HepG2 (cell line): ENCODE measurements around the gene BCORL1. TPM values are rescaled to one million over a fixed set of nuclear protein-coding genes. Genes with fewer than 3 reads are reported as not detected.

Source experiments
- ATM ChIP-seq: fragments of 450-650 bp; IDR thresholded peaks from 2 replicates; pipeline ENCODE4 v1.7.1; 2017; ENCODE audit warnings: mild to moderate bottlenecking, borderline replicate concordance
- FOXA3 ChIP-seq: IDR thresholded peaks from 2 replicates; pipeline ENCODE4 v1.6.1; 2016; ENCODE audit warnings: missing genetic modification reagents, missing compliant biosample characterization
- GATAD2A ChIP-seq: IDR thresholded peaks from 2 replicates; pipeline ENCODE4 v1.6.1; 2016
- HOXA3 ChIP-seq: sonication (generic); formaldehyde crosslinking; IDR thresholded peaks from 2 replicates; pipeline ENCODE4 v1.5.0; 2020; ENCODE audit warnings: missing genetic modification reagents
- IRF2 ChIP-seq: IDR thresholded peaks from 2 replicates; pipeline ENCODE4 v1.6.1; 2018; ENCODE audit warnings: missing genetic modification reagents, missing compliant biosample characterization
- NR2F2 ChIP-seq: IDR thresholded peaks from 2 replicates; pipeline ENCODE4 v1.6.1; 2012; ENCODE audit warnings: low read depth, inconsistent platforms, borderline replicate concordance
- NRL ChIP-seq: sonication (generic); formaldehyde crosslinking; IDR thresholded peaks from 2 replicates; pipeline ENCODE4 v1.5.0; 2020; ENCODE audit warnings: missing genetic modification reagents, mild to moderate bottlenecking, moderate library complexity, borderline replicate concordance
- PITX1 ChIP-seq: sonication (generic); formaldehyde crosslinking; IDR thresholded peaks from 2 replicates; pipeline ENCODE4 v1.5.1; 2020; ENCODE audit warnings: mild to moderate bottlenecking, missing genetic modification reagents
- SSRP1 ChIP-seq: IDR thresholded peaks from 2 replicates; pipeline ENCODE4 v1.6.1; 2016; ENCODE audit warnings: control low read depth
- TBX3 ChIP-seq: fragments of 450-650 bp; IDR thresholded peaks from 2 replicates; pipeline ENCODE4 v1.6.1; 2017; ENCODE audit warnings: antibody characterized with exemption, mild to moderate bottlenecking, inconsistent platforms, borderline replicate concordance
- ZNF124 ChIP-seq: sonication (generic); formaldehyde crosslinking; IDR thresholded peaks from 2 replicates; pipeline ENCODE4 v1.4.0; 2020; ENCODE audit warnings: missing genetic modification reagents
- ZNF251 ChIP-seq: sonication (generic); formaldehyde crosslinking; IDR thresholded peaks from 2 replicates; pipeline ENCODE4 v1.9.0; 2021; ENCODE audit warnings: mild to moderate bottlenecking, missing genetic modification reagents
- ZNF331 ChIP-seq: sonication (generic); formaldehyde crosslinking; IDR thresholded peaks from 2 replicates; pipeline ENCODE4 v1.4.0; 2020; ENCODE audit warnings: missing genetic modification reagents
- ZNF460 ChIP-seq: sonication (generic); formaldehyde crosslinking; IDR thresholded peaks from 2 replicates; pipeline ENCODE4 v1.5.1; 2020; ENCODE audit warnings: missing genetic modification reagents, mild to moderate bottlenecking, borderline replicate concordance
- ZNF788 ChIP-seq: sonication (generic); formaldehyde crosslinking; IDR thresholded peaks from 2 replicates; pipeline ENCODE4 v1.5.0; 2020; ENCODE audit warnings: mild to moderate bottlenecking, missing genetic modification reagents, borderline replicate concordance
- ZNF883 ChIP-seq: sonication (generic); formaldehyde crosslinking; IDR thresholded peaks from 2 replicates; pipeline ENCODE4 v1.5.1; 2020; ENCODE audit warnings: mild to moderate bottlenecking, missing genetic modification reagents; ENCODE audit errors: not compliant biosample characterization
- ZSCAN25 ChIP-seq: sonication (generic); formaldehyde crosslinking; IDR thresholded peaks from 2 replicates; pipeline ENCODE4 v1.8.0; 2022; ENCODE audit warnings: mild to moderate bottlenecking, missing genetic modification reagents
- polyA plus RNA-seq, 8 experiments: library from polyadenylated mRNA; depleted of rRNA in 3 of 8; stranded (reverse) in 7 of 8; unstranded in 1 of 8; fragments of >200 nt; fragmentation: Illumina TruSeq in 4 of 8; extraction: Trizol in 4 of 8; gene quantifications; 2 replicates each; pipeline versions ENCODE4 v1.2.1 to v1.2.3, GENCODE V29; 2011 to 2016; ENCODE audit warnings: low read depth in 4 of 8, missing spikeins in 1 of 8, mixed read lengths in 1 of 8; ENCODE audit not compliant: insufficient read depth in 1 of 8
- total RNA-seq, 5 experiments: library from RNA; depleted of rRNA; stranded (reverse); fragments of >200 nt; fragmentation: Illumina TruSeq; extraction: Trizol; gene quantifications; 2 replicates each; pipeline ENCODE4 v1.2.3, GENCODE V29; 2016; ENCODE audit warnings: low read depth in 1 of 5
- TF ChIP-seq, protein P1 (sequence below): sonication (generic); formaldehyde crosslinking; IDR thresholded peaks from 2 replicates; pipeline ENCODE4 v1.8.0; 2022; ENCODE audit warnings: mild to moderate bottlenecking, missing genetic modification reagents, borderline replicate concordance
- TF ChIP-seq, protein P2 (sequence below): sonication (generic); formaldehyde crosslinking; IDR thresholded peaks from 2 replicates; pipeline ENCODE4 v1.4.0; 2020; ENCODE audit warnings: missing genetic modification reagents
- TF ChIP-seq, protein P3 (sequence below): sonication (generic); formaldehyde crosslinking; IDR thresholded peaks from 2 replicates; pipeline ENCODE4 v1.5.0; 2020; ENCODE audit warnings: mild to moderate bottlenecking, missing genetic modification reagents, borderline replicate concordance

The BCORL1 gene
- total and polyA plus RNA-seq, 2 of the 13 experiments (the other 11 are each of a cell fraction or from before 2014, with no cell fraction given): 0.67 to 1.4 TPM

DNA sequence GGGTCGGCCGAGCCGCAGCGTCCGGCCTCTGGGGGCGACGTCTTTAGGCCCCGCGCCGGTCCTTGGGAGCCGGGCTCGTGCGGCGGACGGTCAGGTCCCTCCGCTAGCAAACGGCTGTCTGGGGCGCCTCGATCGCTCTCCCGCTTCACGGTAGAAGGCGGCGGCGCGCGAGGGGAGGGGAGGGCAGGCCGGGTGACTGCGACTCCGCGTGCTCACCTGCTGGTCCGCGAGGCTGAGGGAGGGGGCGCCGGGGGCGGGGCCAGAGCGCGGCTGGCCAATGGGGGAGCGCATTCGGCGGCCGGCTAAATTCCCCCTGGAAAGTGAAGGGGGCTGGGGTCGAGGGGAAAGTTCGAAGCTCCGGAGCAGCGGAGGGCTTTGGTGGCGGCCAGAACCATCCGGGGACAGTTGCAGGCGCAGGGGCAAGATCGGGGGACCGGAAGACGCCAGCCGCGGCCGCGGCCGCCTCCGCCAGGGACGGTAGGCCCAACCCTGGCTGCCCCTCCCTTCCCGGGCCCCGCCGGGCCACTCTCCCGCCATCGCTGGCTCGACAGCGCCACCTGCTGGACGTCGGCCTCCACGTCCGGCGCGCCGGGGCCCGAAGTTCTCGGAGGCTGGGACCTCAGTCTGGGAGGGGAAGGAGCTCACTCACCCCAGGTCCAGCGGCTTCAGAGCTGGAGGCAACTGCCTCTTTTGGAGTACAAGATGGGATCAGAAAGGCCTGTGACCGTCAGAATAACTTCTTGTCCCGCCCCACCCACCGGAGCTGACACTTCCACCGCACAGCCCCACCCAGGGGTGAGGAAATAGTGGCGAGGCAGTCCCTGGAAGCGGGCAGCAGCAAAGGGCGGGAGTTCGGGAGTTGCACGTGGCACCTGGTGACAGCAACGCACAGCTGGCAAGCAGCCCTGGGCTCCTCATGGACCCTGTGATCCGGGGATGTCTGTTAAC, 78.0 kb downstream of the BCORL1 start (continued):
- no peak for TF ChIP-seq ZNF460 (CRISPR knock-in tag)
- 0 out of 2 replicates have a peak, but pooled peaks have one; percentile 18 for TF ChIP-seq ZSCAN25
- no peak for TF ChIP-seq ZNF883 (CRISPR knock-in tag)
- no peak for TF ChIP-seq NR2F2
- no peak for TF ChIP-seq ATM
- TF ChIP-seq ZNF788 (CRISPR knock-in tag): peak; percentile 46; the same call in 1 of the 2 replicates
- TF ChIP-seq, protein P1, sequence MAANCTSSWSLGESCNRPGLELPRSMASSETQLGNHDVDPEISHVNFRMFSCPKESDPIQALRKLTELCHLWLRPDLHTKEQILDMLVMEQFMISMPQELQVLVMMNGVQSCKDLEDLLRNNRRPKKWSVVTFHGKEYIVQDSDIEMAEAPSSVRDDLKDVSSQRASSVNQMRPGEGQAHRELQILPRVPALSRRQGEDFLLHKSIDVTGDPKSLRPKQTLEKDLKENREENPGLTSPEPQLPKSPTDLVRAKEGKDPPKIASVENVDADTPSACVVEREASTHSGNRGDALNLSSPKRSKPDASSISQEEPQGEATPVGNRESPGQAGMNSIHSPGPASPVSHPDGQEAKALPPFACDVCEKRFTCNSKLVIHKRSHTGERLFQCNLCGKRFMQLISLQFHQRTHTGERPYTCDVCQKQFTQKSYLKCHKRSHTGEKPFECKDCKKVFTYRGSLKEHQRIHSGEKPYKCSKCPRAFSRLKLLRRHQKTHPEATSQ (CRISPR knock-in tag): no peak
- TF ChIP-seq IRF2 (CRISPR knock-in tag): no peak
- peak; percentile 63; the same call in 1 of the 2 replicates for TF ChIP-seq HOXA3 (CRISPR knock-in tag)
- no peak for TF ChIP-seq TBX3
- no peak for TF ChIP-seq NRL (CRISPR knock-in tag)
- no peak for TF ChIP-seq PITX1
- no peak for TF ChIP-seq ZNF251 (CRISPR knock-in tag)
- TF ChIP-seq FOXA3 (CRISPR knock-in tag): no peak
- TF ChIP-seq, protein P2, sequence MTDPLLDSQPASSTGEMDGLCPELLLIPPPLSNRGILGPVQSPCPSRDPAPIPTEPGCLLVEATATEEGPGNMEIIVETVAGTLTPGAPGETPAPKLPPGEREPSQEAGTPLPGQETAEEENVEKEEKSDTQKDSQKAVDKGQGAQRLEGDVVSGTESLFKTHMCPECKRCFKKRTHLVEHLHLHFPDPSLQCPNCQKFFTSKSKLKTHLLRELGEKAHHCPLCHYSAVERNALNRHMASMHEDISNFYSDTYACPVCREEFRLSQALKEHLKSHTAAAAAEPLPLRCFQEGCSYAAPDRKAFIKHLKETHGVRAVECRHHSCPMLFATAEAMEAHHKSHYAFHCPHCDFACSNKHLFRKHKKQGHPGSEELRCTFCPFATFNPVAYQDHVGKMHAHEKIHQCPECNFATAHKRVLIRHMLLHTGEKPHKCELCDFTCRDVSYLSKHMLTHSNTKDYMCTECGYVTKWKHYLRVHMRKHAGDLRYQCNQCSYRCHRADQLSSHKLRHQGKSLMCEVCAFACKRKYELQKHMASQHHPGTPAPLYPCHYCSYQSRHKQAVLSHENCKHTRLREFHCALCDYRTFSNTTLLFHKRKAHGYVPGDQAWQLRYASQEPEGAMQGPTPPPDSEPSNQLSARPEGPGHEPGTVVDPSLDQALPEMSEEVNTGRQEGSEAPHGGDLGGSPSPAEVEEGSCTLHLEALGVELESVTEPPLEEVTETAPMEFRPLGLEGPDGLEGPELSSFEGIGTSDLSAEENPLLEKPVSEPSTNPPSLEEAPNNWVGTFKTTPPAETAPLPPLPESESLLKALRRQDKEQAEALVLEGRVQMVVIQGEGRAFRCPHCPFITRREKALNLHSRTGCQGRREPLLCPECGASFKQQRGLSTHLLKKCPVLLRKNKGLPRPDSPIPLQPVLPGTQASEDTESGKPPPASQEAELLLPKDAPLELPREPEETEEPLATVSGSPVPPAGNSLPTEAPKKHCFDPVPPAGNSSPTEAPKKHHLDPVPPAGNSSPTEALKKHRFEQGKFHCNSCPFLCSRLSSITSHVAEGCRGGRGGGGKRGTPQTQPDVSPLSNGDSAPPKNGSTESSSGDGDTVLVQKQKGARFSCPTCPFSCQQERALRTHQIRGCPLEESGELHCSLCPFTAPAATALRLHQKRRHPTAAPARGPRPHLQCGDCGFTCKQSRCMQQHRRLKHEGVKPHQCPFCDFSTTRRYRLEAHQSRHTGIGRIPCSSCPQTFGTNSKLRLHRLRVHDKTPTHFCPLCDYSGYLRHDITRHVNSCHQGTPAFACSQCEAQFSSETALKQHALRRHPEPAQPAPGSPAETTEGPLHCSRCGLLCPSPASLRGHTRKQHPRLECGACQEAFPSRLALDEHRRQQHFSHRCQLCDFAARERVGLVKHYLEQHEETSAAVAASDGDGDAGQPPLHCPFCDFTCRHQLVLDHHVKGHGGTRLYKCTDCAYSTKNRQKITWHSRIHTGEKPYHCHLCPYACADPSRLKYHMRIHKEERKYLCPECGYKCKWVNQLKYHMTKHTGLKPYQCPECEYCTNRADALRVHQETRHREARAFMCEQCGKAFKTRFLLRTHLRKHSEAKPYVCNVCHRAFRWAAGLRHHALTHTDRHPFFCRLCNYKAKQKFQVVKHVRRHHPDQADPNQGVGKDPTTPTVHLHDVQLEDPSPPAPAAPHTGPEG (CRISPR knock-in tag): no peak
- TF ChIP-seq GATAD2A (CRISPR knock-in tag): no peak
- no peak for TF ChIP-seq ZNF124
- peak; percentile 38; the same call in 1 of the 2 replicates for TF ChIP-seq ZNF331 (CRISPR knock-in tag)
- TF ChIP-seq, protein P3, sequence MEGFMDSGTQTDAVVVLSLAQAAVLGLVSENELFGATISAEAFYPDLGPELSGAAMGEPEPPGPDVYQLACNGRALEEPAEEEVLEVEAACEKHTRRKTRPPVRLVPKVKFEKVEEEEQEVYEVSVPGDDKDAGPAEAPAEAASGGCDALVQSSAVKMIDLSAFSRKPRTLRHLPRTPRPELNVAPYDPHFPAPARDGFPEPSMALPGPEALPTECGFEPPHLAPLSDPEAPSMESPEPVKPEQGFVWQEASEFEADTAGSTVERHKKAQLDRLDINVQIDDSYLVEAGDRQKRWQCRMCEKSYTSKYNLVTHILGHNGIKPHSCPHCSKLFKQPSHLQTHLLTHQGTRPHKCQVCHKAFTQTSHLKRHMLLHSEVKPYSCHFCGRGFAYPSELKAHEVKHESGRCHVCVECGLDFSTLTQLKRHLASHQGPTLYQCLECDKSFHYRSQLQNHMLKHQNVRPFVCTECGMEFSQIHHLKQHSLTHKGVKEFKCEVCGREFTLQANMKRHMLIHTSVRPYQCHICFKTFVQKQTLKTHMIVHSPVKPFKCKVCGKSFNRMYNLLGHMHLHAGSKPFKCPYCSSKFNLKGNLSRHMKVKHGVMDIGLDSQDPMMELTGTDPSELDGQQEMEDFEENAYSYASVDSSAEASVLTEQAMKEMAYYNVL (CRISPR knock-in tag): 0 out of 2 replicates have a peak, but pooled peaks have one; percentile 22
- no peak for TF ChIP-seq SSRP1 (CRISPR knock-in tag)
